HepG2 (cell line): ENCODE data around the gene RAB36. TPM values are rescaled to one million over a fixed set of nuclear protein-coding genes. Genes with fewer than 3 reads are reported as not detected.
A peak's percentile ranks its signal among the peaks of the same experiment; 100 is the strongest.

Experiments
- ATAC-seq: fragments of 200-7000 bp; cut with Tn5 transposase; 3 replicates; pipeline ENCODE4 v1.9.1; 2020; ENCODE audit warnings: mild to moderate bottlenecking, moderate library complexity
- BruUV-seq: library from RNA; stranded (reverse); fragments of 400-500 nt; replicated peaks from 2 replicates; lab custom pipeline; 2021; lab: Mats Ljungman, UMichigan
- CTCF ChIA-PET: fragments of 300-600 bp; formaldehyde crosslinking; extraction: SDS; loops from one replicate; lab custom pipeline; 2021; ENCODE audit warnings: low total read pairs, inconsistent platforms, low intra/inter-chr PET ratio; lab: Yijun Ruan, JAX
- POLR2A ChIA-PET: fragments of 350-600 bp; sonication (Branson Sonifier 250); formaldehyde crosslinking; loops from one replicate; lab custom pipeline; 2020; ENCODE audit warnings: antibody characterized with exemption, inconsistent platforms; lab: Yijun Ruan, JAX
- DNase-seq: peaks from one replicate; pipeline ENCODE4 v3.0.0-alpha.2; 2015; ENCODE audit warnings: low spot score
- FAIRE-seq: peaks from 3 replicates; lab custom pipeline; 2011; peaks lifted over from hg19 to GRCh38; lab: Jason Lieb, UNC
- H2AFZ ChIP-seq: one replicate; pipeline ENCODE4 v1.6.1; 2011; ENCODE audit warnings: low read length, inconsistent platforms
- H3K27ac ChIP-seq: fragments of 300-600 bp; 3 replicates; pipeline ENCODE4 v1.8.0; 2011; ENCODE audit warnings: mixed run types, mild to moderate bottlenecking, mixed read lengths, low read length, inconsistent platforms; ENCODE audit not compliant: insufficient read depth; ENCODE audit errors: extremely low read length
- H3K27me3 ChIP-seq, 2 experiments: fragments of 200-600 bp in 1 of 2; 2 replicates in 1 of 2; 3 replicates in 1 of 2; pipeline versions ENCODE4 v1.6.0 to v1.8.0; 2011; ENCODE audit warnings: low read length in 2 of 2, mild to moderate bottlenecking in 2 of 2, moderate library complexity in 2 of 2, inconsistent platforms in 1 of 2; ENCODE audit not compliant: insufficient read depth in 2 of 2, control insufficient read depth in 1 of 2
- H3K36me3 ChIP-seq, 2 experiments: fragments of 200-600 bp in 1 of 2; replicated peaks in 1 of 2; 2 replicates in 1 of 2; 3 replicates in 1 of 2; pipeline versions ENCODE4 v1.5.1 to v1.8.0; 2011; ENCODE audit warnings: low read length in 2 of 2, inconsistent platforms in 1 of 2; ENCODE audit not compliant: insufficient read depth in 2 of 2, control insufficient read depth in 1 of 2
- H3K4me1 ChIP-seq: 2 replicates; pipeline ENCODE4 v1.5.1; 2012; ENCODE audit warnings: low read length, inconsistent platforms; ENCODE audit not compliant: insufficient read depth
- H3K4me2 ChIP-seq: 2 replicates; pipeline ENCODE4 v1.6.0; 2011; ENCODE audit warnings: low read depth, low read length, inconsistent platforms
- H3K4me3 ChIP-seq, 3 experiments: fragments of 200-600 bp in 1 of 3; sonication (generic), shearing (Covaris generic) in 1 of 3; replicated peaks in 1 of 3; 2 replicates each; pipeline ENCODE4 v1.5.1; 2011 to 2016; ENCODE audit warnings: low read length in 3 of 3, inconsistent platforms in 2 of 3, low read depth in 2 of 3, mild to moderate bottlenecking in 2 of 3, control low read depth in 1 of 3, mixed read lengths in 1 of 3; ENCODE audit not compliant: insufficient read depth in 1 of 3
- H3K79me2 ChIP-seq: one replicate; pipeline ENCODE4 v1.6.1; 2011; ENCODE audit warnings: low read length, inconsistent platforms; ENCODE audit not compliant: insufficient read depth
- H3K9ac ChIP-seq: 2 replicates; pipeline ENCODE4 v1.6.0; 2011; ENCODE audit warnings: mild to moderate bottlenecking, low read depth, low read length, inconsistent platforms; ENCODE audit not compliant: insufficient read depth
- H3K9me3 ChIP-seq: 2 replicates; pipeline ENCODE4 v1.5.1; 2012; ENCODE audit warnings: mild to moderate bottlenecking, low read length
- H4K20me1 ChIP-seq: 2 replicates; pipeline ENCODE4 v1.6.0; 2011; ENCODE audit warnings: inconsistent platforms, mild to moderate bottlenecking, low read length, moderate library complexity; ENCODE audit not compliant: insufficient read depth
- CEBPG ChIP-seq: IDR thresholded peaks from 2 replicates; pipeline ENCODE4 v1.6.1; 2016
- ELF3 ChIP-seq: IDR thresholded peaks from 2 replicates; pipeline ENCODE4 v1.6.1; 2016; ENCODE audit warnings: missing genetic modification reagents, missing compliant biosample characterization
- FIP1L1 ChIP-seq: fragments of 200-400 bp; formaldehyde crosslinking; IDR thresholded peaks from 2 replicates; pipeline ENCODE4 v1.6.1; 2018; ENCODE audit warnings: low read depth, mild to moderate bottlenecking, low read length, moderate library complexity, borderline replicate concordance; ENCODE audit not compliant: insufficient read depth
- ZNF263 ChIP-seq: sonication (generic); formaldehyde crosslinking; IDR thresholded peaks from 2 replicates; pipeline ENCODE4 v1.4.0; 2020; ENCODE audit warnings: missing genetic modification reagents
- ZNF574 ChIP-seq: sonication (generic); formaldehyde crosslinking; IDR thresholded peaks from 2 replicates; pipeline ENCODE4 v1.4.0; 2020; ENCODE audit warnings: missing genetic modification reagents
- ZNF781 ChIP-seq: sonication (generic); formaldehyde crosslinking; IDR thresholded peaks from 2 replicates; pipeline ENCODE4 v1.5.1; 2020; ENCODE audit warnings: borderline replicate concordance, mild to moderate bottlenecking, missing genetic modification reagents; ENCODE audit errors: not compliant biosample characterization
- WGBS: methylation state at CpG from one replicate; pipeline ENCODE4 v1.1.6; 2017; ENCODE audit warnings: low lambda C conversion rate; 5-methylcytosine and 5-hydroxymethylcytosine counted together
- in situ Hi-C: cut with HindIII; loops from 2 replicates; pipeline ENCODE4 v1.10.0; 2017; ENCODE audit warnings: low pct_unique_long_range_greater_than_20kb; ENCODE audit not compliant: extremely low pct_ligation_motif_present
- intact Hi-C: fragments of 100-400 bp; cut with micrococcal nuclease; formaldehyde crosslinking; loops from one replicate; pipeline ENCODE4 v1.10.0; 2022; ENCODE audit not compliant: unreplicated experiment
- polyA plus RNA-seq, 8 experiments: library from polyadenylated mRNA; depleted of rRNA in 3 of 8; stranded (reverse) in 7 of 8; unstranded in 1 of 8; fragments of >200 nt; fragmentation: Illumina TruSeq in 4 of 8; extraction: Trizol in 4 of 8; gene quantifications; 2 replicates each; pipeline versions ENCODE4 v1.2.1 to v1.2.3, GENCODE V29; 2011 to 2016; ENCODE audit warnings: low read depth in 4 of 8, missing spikeins in 1 of 8, mixed read lengths in 1 of 8; ENCODE audit not compliant: insufficient read depth in 1 of 8
- total RNA-seq, 5 experiments: library from RNA; depleted of rRNA; stranded (reverse); fragments of >200 nt; fragmentation: Illumina TruSeq; extraction: Trizol; gene quantifications; 2 replicates each; pipeline ENCODE4 v1.2.3, GENCODE V29; 2016; ENCODE audit warnings: low read depth in 1 of 5

Gene RAB36
- total and polyA plus RNA-seq, 2 of the 13 experiments (the other 11 are each of a cell fraction or from before 2014, with no cell fraction given), result 0.24 to 0.86 TPM

DNA sequence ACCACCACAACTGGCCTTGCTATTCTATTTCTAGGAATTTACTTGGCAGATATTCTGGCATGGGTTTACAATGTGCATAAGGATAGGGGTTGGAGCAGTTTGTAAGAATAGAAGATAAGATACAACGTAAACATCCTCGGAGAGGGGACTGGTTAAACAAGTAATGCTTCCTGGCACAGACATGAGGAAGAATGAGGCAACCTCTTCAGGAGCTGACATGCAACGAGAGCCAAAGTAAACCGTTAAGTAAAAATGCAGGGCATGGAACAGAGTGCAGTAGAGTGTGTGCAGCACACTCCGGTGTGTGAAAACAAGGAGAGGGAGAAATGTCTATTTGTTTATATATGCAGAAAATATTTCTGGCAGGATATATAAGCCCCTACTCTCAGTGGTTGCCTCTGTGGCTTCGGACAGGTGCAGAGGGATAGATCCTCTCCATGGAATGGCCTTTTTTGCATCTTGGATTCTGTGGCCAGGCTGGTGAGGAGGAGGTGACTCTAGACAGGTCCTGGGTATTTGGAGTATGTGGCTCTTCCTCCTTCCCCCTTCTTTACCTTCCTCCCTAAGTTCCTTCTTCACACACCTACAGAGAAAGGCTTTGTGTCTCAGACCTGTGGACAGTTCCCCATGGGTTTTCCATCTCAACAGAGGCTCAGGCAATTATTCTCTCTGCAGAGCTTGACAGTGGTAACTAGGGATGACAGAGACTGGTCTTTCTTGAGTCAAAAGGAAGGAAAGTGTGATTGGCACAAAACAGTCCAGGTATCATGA lies 2.5 kb downstream of the RAB36 start:
- no peak for FAIRE-seq

GRCh38 chr22:23149743-23150238 lies 4.5 kb downstream of the RAB36 start:
- no TSS peak for BruUV-seq
- DNase-seq, result no peak
- Histone ChIP-seq H3K36me3 (no peaks in the 10 kb centered on the region), H3K4me2 (no peak overlapping the region), H4K20me1 (no peaks in the 10 kb centered on the region), H3K79me2 (no peaks in the 10 kb centered on the region), H3K27me3 (no peaks in the 10 kb centered on the region), H3K27ac (no peak overlapping the region), H3K9ac (no peak overlapping the region), H3K4me1 (peaks cover 95% of the 10 kb centered on the region), H3K9me3 (no peaks in the 10 kb centered on the region), H2AFZ (no peak overlapping the region), H3K4me3 (no peak overlapping the region)
- CTCF ChIA-PET, result no interaction called here
- in situ Hi-C loops (loop anchor here (25.0 kb wide), 1 partner anchor 413 kb away; no protein-coding TSS in a partner anchor), intact Hi-C loops (no loop called here)
- POLR2A ChIA-PET, result no interaction called here
- 79% methylated on average over 15 of the region's 15 CpGs for WGBS
- no peak for TF ChIP-seq ZNF574 (CRISPR knock-in tag)
- peak; percentile 27; the same call in 1 of the 2 replicates for TF ChIP-seq ZNF263 (CRISPR knock-in tag)
- no peak for FAIRE-seq
- ATAC-seq, result no peak

More for the DNA sequence above, 2.5 kb downstream of the RAB36 start:
- DNase-seq, result peak; percentile 21
- BruUV-seq, result no TSS peak
- 2% methylated on average over 6 of the region's 6 CpGs for WGBS
- Histone ChIP-seq H3K27me3 (no peaks in the 10 kb centered on the region), H3K79me2 (no peaks in the 10 kb centered on the region), H4K20me1 (no peaks in the 10 kb centered on the region), H3K9ac (no peak overlapping the region), H3K9me3 (no peaks in the 10 kb centered on the region), H3K4me3 (no peak overlapping the region), H3K36me3 (no peaks in the 10 kb centered on the region), H3K4me2 (peak overlapping the region; percentile 16; the same call in 1 of the 2 replicates), H3K27ac (no peak overlapping the region), H2AFZ (no peak overlapping the region), H3K4me1 (peaks cover 95% of the 10 kb centered on the region)
- in situ Hi-C loops, result no loop called here
- POLR2A ChIA-PET, result interaction anchor here (1.0 kb wide), 2 partner anchors 9 to 14 kb away, joined by 3 to 4 read pairs; no protein-coding TSS in a partner anchor
- TF ChIP-seq FIP1L1, result no peak
- TF ChIP-seq ZNF781 (CRISPR knock-in tag), result no peak
- TF ChIP-seq CEBPG (CRISPR knock-in tag), result peak; percentile 56
- 0 out of 2 replicates have a peak, but pooled peaks have one; percentile 24 for TF ChIP-seq ELF3 (CRISPR knock-in tag)
- CTCF ChIA-PET, result no interaction called here
- ATAC-seq, result no peak
- intact Hi-C loops, result no loop called here
